ENCODE data around the gene YPEL3. TPM values are rescaled to one million over a fixed set of nuclear protein-coding genes. Genes with fewer than 3 reads are reported as not detected.
A peak's percentile ranks its signal among the peaks of the same experiment; 100 is the strongest.

The YPEL3 gene
- total and polyA plus RNA-seq, 2 donors (not counting 3 experiments of a cell fraction or from before 2014, with no cell fraction given), result 46.1 to 78.0 TPM

DNA sequence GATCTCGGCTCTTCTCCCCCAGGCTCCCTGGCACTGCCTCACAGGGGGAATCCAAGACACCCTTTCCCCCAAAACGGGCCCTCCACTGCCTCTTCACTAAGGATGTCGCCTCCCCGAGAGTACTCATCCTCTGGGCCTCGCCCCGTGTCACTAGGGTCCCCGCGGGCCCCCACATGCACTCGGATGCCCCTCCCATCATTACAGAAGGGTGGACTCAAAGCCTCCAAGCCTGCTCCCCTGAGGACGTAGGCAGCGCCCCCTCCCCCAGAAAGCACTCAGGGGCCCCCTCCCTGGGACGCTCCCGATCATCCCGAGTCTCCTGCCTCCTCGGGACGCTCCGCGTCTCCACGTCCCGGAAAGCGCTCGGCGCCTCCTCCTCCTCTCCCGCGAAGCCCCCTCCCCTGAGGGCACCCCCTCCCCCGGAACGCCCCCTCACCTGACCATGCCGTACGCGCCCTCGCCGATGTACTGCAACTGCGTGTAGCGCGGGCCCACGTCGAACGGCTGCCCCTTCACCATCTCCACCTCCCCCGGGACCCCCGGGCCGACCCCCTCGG lies 26.7 kb upstream of the YPEL3 start:
- BruUV-seq (replicated peaks), result no TSS peak
- Histone ChIP-seq H4K20me1 (replicated peaks; ENCODE audit: control insufficient read depth, extremely low read depth, insufficient read depth, low read length) (no peaks in the 10 kb centered on the region), H3K4me1 (ENCODE audit: control insufficient read depth, extremely low read depth, insufficient read depth, low read length) (peaks cover 14% of the 10 kb centered on the region), H3K9ac (replicated peaks; ENCODE audit: extremely low read depth, insufficient read depth, low read length) (peak overlapping the region; percentile 62), H2AFZ (ENCODE audit: low read depth, low read length) (peak overlapping the region; percentile 53), H3K36me3 (ENCODE audit: control insufficient read depth in 2 of 2, extremely low read depth in 1 of 2, insufficient read depth in 2 of 2, low read length in 2 of 2) (peaks cover 9 to 15% of the 10 kb centered on the region in 2 experiments), H3K27me3 (ENCODE audit: control insufficient read depth in 2 of 2, insufficient read depth in 2 of 2, low read length in 2 of 2) (no peaks in the 10 kb centered on the region), H3K4me3 (replicated peaks in 1 of 3; ENCODE audit: insufficient read depth in 1 of 3, low read depth in 1 of 3, low read length in 3 of 3) (peak overlapping the region; percentile 65 to 96 (median 75)), H3K79me2 (ENCODE audit: control insufficient read depth, insufficient read depth, low read length) (peaks cover 5% of the 10 kb centered on the region), H3K27ac (ENCODE audit: insufficient read depth, low read depth, low read length) (peak overlapping the region; percentile 50), H3K9me1 (replicated peaks; ENCODE audit: control insufficient read depth, extremely low read depth, insufficient read depth, low read length) (no peaks in the 10 kb centered on the region), H3K4me2 (ENCODE audit: insufficient read depth, low read length) (peak overlapping the region; percentile 79), H3K9me3 (replicated peaks; ENCODE audit: control insufficient read depth, insufficient read depth, low read length) (no peaks in the 10 kb centered on the region)
- no peak for FAIRE-seq
- CTCF ChIA-PET, result interaction anchor here (1.1 kb wide), 2 partner anchors 10 to 31 kb away, joined by 4 to 7 read pairs; partner anchors contain the start of gene TBX6
- TF ChIP-seq POLR2A (IDR thresholded peaks at IDR 0.05; ENCODE audit: low read depth, low read length) (peak; percentile 50), JUN (IDR thresholded peaks at IDR 0.05; ENCODE audit: borderline replicate concordance, insufficient read depth, insufficient read length, low read depth) (no peak)
- POLR2A ChIA-PET, result interaction anchor here (0.5 kb wide), 1 partner anchor 514 kb away, joined by 6 read pairs; no protein-coding TSS in a partner anchor
- intact Hi-C loops (cut with micrococcal nuclease) (loop anchor here (1.0 kb wide), 2 partner anchors 26 to 30 kb away; partner anchors contain the start of gene YPEL3), dilution Hi-C loops (cut with MboI; ENCODE audit: extremely low pct_ligation_motif_present, low sequenced_read_pairs) (no loop called here)
- peak; percentile 39 for DNase-seq (ENCODE audit: low read depth, low spot score)

GRCh38 chr16:30121741-30122571 lies 25.9 kb upstream of the YPEL3 start:
- TSS peak; percentile 15 for BruUV-seq (replicated peaks)
- Histone ChIP-seq H4K20me1 (replicated peaks; ENCODE audit: control insufficient read depth, extremely low read depth, insufficient read depth, low read length) (no peaks in the 10 kb centered on the region), H3K4me2 (ENCODE audit: insufficient read depth, low read length) (peak overlapping the region; percentile 79), H3K79me2 (ENCODE audit: control insufficient read depth, insufficient read depth, low read length) (peaks cover 5% of the 10 kb centered on the region), H3K4me3 (replicated peaks in 1 of 3; ENCODE audit: insufficient read depth in 1 of 3, low read depth in 1 of 3, low read length in 3 of 3) (peak overlapping the region; percentile 65 to 96 (median 75)), H2AFZ (ENCODE audit: low read depth, low read length) (peak overlapping the region; percentile 53), H3K27ac (ENCODE audit: insufficient read depth, low read depth, low read length) (peak overlapping the region; percentile 50), H3K27me3 (ENCODE audit: control insufficient read depth in 2 of 2, insufficient read depth in 2 of 2, low read length in 2 of 2) (no peaks in the 10 kb centered on the region), H3K4me1 (ENCODE audit: control insufficient read depth, extremely low read depth, insufficient read depth, low read length) (peaks cover 14% of the 10 kb centered on the region), H3K9ac (replicated peaks; ENCODE audit: extremely low read depth, insufficient read depth, low read length) (peak overlapping the region; percentile 62), H3K9me3 (replicated peaks; ENCODE audit: control insufficient read depth, insufficient read depth, low read length) (no peaks in the 10 kb centered on the region), H3K9me1 (replicated peaks; ENCODE audit: control insufficient read depth, extremely low read depth, insufficient read depth, low read length) (no peaks in the 10 kb centered on the region), H3K36me3 (ENCODE audit: control insufficient read depth in 2 of 2, extremely low read depth in 1 of 2, insufficient read depth in 2 of 2, low read length in 2 of 2) (peaks cover 13 to 22% of the 10 kb centered on the region in 2 experiments)
- CTCF ChIA-PET, result interaction anchor here (0.6 to 1.7 kb wide), 3 partner anchors 10 to 82 kb away, joined by 3 to 7 read pairs (median 6); partner anchors contain the start of gene TBX6
- FAIRE-seq (peak; percentile 96), DNase-seq (ENCODE audit: low read depth, low spot score) (peak; percentile 77)
- intact Hi-C loops (cut with micrococcal nuclease) (loop anchor here (1.0 kb wide), 1 partner anchor 30 kb away; no protein-coding TSS in a partner anchor), dilution Hi-C loops (cut with MboI; ENCODE audit: extremely low pct_ligation_motif_present, low sequenced_read_pairs) (no loop called here)
- POLR2A ChIA-PET, result interaction anchor here (0.5 kb wide), 1 partner anchor 515 kb away, joined by 6 read pairs; no protein-coding TSS in a partner anchor
- TF ChIP-seq POLR2AphosphoS5 (IDR thresholded peaks at IDR 0.05; ENCODE audit: insufficient read depth, low read depth, low read length) (peak; percentile 46), JUN (IDR thresholded peaks at IDR 0.05; ENCODE audit: borderline replicate concordance, insufficient read depth, insufficient read length, low read depth) (no peak), POLR2A (IDR thresholded peaks at IDR 0.05; ENCODE audit: low read depth, low read length) (no peak), MAX (IDR thresholded peaks at IDR 0.05; ENCODE audit: insufficient read depth, insufficient read length) (peak; percentile 89), EZH2 (IDR thresholded peaks at IDR 0.05; ENCODE audit: borderline replicate concordance, low read depth, low read length, severe bottlenecking) (no peak), CTCF (IDR thresholded peaks at IDR 0.05; ENCODE audit: extremely low read depth in 1 of 2, insufficient read depth in 1 of 2, low read depth in 1 of 2, low read length in 2 of 2) (no peak), GATA2 (IDR thresholded peaks at IDR 0.05; ENCODE audit: insufficient read depth, insufficient read length, low read depth, low read length) (no peak), MYC (IDR thresholded peaks at IDR 0.05; ENCODE audit: low read depth, low read length) (no peak)

All from endothelial cell of umbilical vein (primary cell).